Dermis blood vessel endothelial cell (primary cell): ENCODE measurements around the gene FAM180A. TPM values are rescaled to one million over a fixed set of nuclear protein-coding genes. Genes with fewer than 3 reads are reported as not detected.

ENCODE experiments used
- DNase-seq: peaks from one replicate; pipeline ENCODE4 v3.0.0; 2010
- total RNA-seq: library from RNA; depleted of rRNA; stranded (reverse); fragments of >200 nt; gene quantifications from 2 replicates; pipeline ENCODE4 v1.2.3, GENCODE V29; 2014

FAM180A gene
- total RNA-seq, 1 donor from 2014 or later = not detected

DNA sequence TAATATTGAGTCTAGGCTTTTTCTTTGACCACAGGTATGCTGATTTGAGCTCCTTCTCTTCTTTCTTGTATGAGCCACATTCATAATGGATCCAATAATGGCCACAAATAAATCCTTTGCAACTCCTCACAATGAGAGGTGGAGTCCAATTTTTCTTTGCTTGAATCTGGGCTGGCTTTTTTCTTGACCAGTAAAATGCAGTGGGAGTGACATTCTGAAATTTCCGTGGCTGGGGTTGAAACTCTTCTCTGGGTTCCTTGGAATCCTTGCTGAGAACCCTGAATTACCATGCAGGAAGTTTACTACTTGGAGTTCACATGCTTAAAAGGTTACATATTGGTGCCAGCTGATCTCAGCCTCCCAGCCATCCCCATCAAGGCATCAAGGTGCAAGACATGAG is 22.4 kb upstream of the FAM180A start:
- no peak for DNase-seq

DNA sequence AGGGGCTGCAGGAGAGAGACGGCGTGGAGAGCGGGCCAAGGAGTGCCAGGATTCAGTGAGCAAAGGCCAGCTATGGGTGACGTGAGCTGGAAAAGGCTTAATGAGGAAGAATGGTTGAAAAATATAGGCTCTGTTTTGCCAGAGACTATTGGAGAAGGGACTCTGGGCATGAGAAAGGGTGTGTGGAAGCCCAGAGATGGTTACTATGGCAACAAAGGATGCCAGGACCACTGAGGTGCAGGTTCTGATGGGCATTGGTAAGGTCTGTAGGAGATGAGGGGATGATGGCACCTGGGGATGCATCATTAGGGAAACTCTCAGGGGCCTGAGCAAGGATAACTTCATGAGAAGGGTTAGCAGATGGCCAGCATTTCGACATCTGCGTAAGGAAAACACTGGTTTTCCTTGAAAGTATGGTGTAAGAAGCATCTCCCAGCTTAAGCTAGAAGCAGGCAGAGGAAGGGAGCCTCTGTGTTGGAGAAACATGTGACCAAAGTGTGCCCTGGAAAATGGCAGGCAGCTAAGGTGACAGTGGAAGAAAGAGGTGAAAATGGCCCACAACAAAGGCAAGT is 21.6 kb upstream of the FAM180A start:
- no peak for DNase-seq

DNA sequence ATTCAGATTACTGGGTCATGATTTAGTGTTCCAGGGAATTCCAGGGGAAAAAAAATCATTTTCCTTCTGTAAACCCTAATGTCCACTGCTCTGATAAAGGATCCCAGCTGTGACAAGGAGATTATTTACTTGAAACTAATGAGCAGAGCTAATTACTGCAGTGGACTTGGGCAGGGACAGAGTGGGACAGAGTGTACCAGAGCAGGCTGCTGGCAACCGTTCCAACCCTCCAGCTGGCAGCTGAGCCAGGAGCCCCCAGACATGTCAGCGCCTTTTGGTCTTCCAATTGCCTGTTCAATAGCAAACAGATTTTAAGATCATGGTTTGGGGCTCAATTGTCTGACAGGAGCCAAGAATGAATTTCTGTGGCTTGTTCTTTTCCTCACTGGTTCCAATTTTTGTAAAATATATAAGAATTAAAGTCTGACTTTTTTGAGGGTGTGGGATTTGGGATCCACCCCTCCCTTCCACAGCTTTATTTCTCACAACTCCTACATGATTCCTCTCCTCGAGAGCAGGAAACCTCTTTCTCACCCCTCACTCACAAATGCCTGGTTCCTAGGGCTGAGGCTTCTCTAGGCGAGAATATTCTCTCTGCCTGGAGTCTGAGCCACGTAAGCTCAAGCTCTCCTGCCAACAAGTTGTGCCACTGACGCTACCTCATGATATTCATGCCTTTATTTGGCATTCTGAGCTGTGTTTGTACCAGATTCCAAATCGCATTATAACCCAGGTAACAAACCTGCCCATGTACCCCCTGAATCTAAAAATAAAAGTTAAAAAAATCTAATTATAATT is 20.6 kb upstream of the FAM180A start:
- DNase-seq = no peak

GRCh38 chr7:135768467-135768866 is 19.9 kb upstream of the FAM180A start:
- no peak for DNase-seq

DNA sequence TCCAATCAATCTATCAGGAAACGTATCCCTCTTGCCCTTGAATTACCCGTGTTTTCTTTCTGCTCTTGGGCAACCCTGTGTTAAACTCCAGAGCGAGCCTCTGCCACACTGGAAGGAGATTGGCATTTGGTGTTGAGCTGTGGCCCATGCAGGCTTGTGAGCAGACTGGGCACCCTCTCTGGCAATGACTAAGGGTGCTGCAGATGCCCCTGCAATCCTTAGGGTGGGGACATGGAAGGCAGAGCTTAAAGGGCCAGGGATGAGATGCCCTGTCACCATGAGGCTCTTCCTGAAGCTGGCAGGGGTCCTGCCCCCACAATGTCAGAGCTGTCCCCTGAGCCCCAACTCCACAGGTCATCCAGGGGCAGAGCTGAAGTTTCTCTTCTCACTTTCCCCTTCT is 19.5 kb upstream of the FAM180A start:
- no peak for DNase-seq

DNA sequence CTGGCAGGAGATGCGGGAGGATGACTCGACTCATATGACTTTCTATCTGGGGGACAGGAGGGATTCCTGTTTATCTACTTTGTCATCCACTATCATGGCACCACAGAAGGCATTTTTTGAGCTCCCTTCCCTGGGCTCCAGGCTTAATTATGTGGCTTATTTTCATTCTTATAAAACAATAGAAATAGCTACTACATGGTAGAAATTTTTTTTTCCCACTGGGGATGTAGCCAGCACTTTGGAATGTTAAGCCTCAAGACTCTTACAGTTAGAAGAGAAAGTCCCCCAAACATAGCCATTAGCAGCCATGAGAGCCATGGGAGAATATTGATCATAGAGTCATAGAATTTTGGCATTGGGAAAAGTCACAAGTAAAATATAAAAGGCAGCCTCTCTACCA is 14.6 kb upstream of the FAM180A start:
- DNase-seq = no peak

DNA sequence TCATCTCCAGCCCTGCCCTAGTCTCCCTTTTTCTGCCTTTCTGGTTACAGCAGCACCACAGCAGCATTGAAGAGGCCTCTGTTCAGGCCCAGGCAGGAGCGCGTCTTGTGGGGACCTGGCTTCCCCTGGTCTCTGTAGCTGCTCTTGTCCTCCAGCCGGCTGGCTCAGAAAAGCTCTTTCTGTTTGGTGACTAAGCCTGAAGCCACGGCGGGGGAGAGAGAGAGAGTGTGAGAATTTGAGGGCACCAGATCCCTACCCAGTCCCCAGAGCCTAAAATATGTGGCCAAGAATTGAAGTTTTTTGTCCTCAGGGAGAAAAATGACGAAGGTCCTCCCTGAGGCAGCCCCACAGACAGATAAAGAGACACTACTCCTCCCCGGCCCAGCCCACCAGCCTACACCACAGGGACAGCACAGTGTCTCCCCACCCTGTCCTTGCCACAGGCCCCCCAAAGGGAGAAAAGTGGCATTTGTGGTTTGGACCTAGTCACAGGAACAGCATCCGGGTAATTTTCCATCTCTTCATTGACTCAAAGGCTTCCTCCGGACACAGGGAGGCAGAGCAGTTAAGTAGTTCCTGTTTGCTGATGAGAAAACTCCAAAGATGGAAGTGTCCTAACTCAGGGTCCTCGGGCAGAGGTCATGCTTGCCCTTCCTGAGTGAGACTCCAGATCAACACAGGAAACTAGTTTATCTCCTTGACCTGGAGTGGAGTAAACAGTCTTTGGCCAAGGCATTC is 13.3 kb upstream of the FAM180A start:
- DNase-seq = peak; percentile 43

DNA sequence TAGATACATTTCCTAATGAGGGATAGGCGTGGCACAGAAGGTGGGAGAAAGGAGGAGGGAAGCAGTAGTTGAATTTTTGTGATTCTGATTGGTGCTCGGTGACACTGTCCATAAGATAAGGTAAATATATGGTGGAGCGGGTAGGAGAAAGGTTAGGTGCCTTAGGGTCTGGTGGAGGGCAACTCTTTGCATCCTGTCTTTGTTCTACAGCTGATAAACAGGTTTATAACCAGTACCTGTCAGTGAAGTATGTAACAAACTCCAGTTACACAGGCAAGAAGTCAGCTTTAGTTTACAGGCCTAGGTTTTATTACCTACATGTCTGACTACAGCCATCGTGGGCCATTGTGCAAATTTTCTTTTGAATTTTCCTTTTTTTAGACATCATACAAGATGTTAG is 10.9 kb upstream of the FAM180A start:
- no peak for DNase-seq

DNA sequence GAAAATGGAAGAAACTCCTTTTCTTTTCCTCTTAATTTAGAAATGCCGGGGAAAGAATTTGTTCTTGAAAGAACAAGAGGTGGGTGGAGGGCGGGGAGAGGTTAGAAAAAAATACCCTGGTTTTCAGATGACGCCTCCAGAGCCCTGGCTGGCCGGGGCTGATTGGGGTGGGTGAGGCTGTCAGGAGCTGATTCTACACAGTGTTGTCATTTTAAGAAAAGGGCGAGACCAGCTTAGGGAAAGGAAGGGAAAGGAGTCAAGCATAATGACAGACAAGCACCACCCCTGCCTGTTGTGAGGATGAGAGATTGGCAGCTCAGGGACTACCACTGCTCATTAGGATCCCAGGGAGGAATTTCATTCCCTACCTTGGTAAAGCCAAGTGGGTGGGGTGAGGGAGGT is 9.9 kb upstream of the FAM180A start:
- peak; percentile 65 for DNase-seq

DNA sequence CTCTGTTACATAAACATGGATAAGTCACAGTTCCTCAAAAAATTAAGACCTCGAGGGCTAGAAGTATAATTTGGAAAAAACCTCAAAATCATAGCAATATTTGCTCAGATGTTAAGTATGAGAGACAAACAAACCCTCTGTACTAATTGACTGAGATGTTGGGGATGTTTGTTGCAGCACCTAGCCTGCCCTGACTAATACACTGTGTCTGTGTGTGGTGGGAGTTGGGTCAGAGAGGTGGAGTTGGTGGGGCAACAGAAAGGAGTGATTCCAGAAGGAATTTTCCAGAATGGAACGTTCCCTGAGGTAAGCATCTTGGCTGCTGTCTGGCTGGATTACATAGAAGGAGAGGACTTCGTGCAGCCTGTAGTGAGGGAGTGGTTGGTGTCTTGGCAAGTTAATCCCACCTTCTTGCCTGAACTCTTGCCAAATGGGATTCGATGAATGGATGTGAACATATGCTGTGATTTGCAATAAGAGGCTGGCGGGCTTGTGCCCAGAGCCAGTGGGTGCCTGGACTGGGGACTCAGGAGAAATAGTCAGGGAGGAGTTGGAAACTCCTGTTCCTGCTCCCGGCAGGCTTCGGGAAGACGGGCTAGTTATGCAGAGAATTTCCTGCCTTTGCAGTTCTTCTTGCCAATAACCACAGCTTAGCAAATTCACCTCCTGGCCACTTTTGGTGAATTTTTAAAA is 9.3 kb upstream of the FAM180A start:
- peak; percentile 71 for DNase-seq

GRCh38 chr7:135756191-135756590 is 7.6 kb upstream of the FAM180A start:
- DNase-seq = no peak

DNA sequence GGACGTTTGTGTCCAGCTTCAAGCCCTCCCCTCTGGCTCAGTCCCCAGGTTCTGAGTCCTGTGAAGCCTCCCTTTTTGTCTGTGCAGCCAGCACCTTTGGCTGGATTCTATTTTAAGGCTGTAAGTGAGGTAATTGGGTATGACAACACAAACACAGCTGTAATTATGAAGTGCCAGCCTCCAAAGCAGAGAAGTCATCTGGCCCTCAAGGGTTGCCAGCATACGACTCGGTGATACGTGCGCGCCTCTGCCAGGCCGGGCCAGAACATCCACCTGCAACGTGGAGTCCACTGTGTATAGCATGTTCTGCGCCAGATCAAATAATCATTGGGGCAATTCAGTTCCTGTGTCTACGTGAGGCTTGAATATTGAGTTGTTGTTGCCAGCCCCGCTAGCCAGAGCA is 6.7 kb upstream of the FAM180A start:
- no peak for DNase-seq

- no peak for DNase-seq
These were observed 5.2 kb upstream of the FAM180A start for GRCh38 chr7:135753616-135754413.

GRCh38 chr7:135747366-135747765 is 1.2 kb downstream of the FAM180A start:
- DNase-seq = no peak

DNA sequence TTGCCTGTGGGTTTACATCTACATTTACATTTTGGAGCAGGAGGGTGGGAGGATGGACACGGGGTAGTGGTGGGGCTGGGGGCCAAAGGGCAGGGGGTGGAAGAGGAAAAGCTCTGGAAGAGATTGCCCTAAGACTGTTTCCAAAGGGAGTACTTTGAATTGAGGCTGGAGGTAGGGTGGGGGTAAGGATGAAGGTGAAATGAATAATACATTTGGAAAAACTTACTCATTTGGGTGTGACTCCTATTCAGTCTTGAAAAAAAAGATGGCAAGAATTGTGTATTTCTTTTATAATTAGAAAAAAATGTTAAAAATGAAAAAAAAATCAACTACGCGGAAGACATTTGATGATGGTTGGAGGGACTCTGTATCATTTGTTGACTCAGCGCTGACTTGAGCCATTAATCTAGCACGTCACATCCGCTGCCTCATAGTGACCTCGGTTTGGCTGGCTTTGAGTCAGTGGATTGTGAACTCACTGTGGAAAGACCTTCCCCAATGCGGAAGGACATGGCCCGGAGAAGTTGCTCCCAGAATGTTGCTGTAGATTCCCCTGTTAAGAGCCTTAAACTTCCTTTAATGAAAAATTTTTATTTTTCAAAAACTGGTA is 2.8 kb downstream of the FAM180A start:
- DNase-seq = peak; percentile 73

- no peak for DNase-seq
These were observed 3.5 kb downstream of the FAM180A start for GRCh38 chr7:135744938-135745702.

DNA sequence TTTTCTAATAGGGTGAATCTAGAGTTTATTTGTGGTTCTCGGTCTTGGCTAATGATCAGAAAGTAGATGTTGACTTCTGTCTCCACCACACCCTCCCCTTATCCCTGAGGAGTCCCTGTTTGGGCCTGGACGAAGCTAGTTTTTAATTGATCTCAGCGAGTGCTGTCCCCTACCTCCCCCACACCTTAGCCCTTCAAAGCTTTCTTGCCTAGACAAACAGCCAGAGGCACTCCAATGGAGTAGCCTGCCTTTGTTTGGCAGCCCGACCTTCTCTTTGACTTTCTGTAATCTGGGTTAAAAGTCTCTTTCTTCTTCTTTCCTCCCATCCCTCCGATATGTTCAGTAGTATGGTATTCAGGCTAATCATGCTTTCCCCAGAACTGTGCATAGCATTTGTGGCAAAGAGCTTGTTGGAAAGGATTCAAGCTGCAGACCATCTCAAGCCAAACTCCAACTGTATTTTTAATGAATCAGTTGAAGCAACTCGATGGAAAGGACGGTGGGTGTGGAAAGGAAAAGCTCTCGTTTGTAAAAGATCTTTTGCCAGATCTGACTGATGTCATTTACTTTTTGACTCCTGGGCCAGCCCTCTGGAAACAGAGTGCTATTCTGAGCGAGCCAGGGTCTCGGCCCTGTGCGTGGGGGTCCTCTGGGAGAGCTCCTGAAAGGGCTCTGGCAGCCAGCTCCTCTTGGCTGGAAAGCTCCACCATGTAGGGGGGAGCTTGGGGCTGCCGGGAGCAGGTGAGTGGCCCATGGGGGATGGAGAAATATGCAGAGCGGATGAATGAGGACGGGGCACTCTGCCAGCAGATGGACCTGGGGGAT is 4.5 kb downstream of the FAM180A start:
- no peak for DNase-seq

DNA sequence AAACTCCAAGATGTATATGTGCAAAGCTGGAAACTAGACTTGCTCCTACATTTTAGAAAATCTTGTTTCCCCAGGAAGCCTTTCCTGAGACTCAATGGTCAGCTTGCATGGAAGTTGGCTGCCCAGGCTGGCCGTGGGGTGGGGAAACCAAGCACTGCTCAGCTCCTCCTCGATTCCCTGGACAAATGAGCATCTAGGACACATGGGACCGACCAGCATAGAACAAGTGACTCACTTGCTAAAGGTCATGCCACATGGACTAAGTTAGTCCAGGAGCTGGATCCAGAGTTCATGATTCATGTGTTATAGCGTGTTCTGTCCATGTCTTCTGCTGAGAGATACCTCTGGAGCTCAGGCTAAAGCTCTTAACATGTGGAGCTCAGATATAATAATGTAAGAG is 6.2 kb downstream of the FAM180A start:
- DNase-seq = no peak

- no peak for DNase-seq
These were observed 6.7 kb downstream of the FAM180A start for GRCh38 chr7:135741905-135742304.

GRCh38 chr7:135740889-135741288 is 7.7 kb downstream of the FAM180A start:
- DNase-seq = no peak
